K562 (cell line): Measurements from ENCODE around the gene INO80D.

Experiments
- GTF2F1 ChIP-seq: IDR thresholded peaks from 2 replicates; pipeline ENCODE4 v1.6.1; 2011; ENCODE audit warnings: low read depth, low read length, improper control_type of control experiment
- MAX ChIP-seq: sonication (generic); formaldehyde crosslinking; IDR thresholded peaks from 2 replicates; pipeline ENCODE4 v1.9.0; 2022; ENCODE audit warnings: mild to moderate bottlenecking, missing genetic modification reagents
- POLR2AphosphoS5 ChIP-seq: IDR thresholded peaks from 2 replicates; pipeline ENCODE4 v1.6.1; 2011; ENCODE audit warnings: mild to moderate bottlenecking, low read depth, low read length, moderate library complexity; ENCODE audit not compliant: control insufficient read depth, insufficient read depth
- ZBTB33 ChIP-seq: sonication (generic); formaldehyde crosslinking; IDR thresholded peaks from 2 replicates; pipeline ENCODE4 v1.8.1; 2023; ENCODE audit warnings: mild to moderate bottlenecking, missing genetic modification reagents
- ZNF24 ChIP-seq: fragments of 450-650 bp; IDR thresholded peaks from 2 replicates; pipeline ENCODE4 v1.6.1; 2016
- TF ChIP-seq, protein P1 (sequence below), 3 experiments: IDR thresholded peaks in 2 of 3; conservative IDR thresholded peaks in 1 of 3; 2 replicates each; pipeline ENCODE4 v1.5.1; 2011 to 2012; ENCODE audit warnings: low read length in 3 of 3, mild to moderate bottlenecking in 3 of 3, control low read depth in 2 of 3, improper control_type of control experiment in 1 of 3, inconsistent platforms in 1 of 3, low read depth in 1 of 3, mixed read lengths in 1 of 3, moderate library complexity in 1 of 3; ENCODE audit not compliant: insufficient read depth in 2 of 3
- TF ChIP-seq, protein P2 (sequence below): fragments of 250-450 bp; sonication (Bioruptor Pico); IDR thresholded peaks from 2 replicates; pipeline ENCODE4 v1.4.0; 2020; ENCODE audit warnings: mild to moderate bottlenecking
- TF ChIP-seq, protein P3 (sequence below): fragments of 450-650 bp; formaldehyde crosslinking; IDR thresholded peaks from 2 replicates; pipeline ENCODE4 v1.4.0; 2022; ENCODE audit warnings: missing genetic modification characterization

GRCh38 chr2:206054952-206055351 is 31.0 kb downstream of the INO80D start:
- TF ChIP-seq, protein P1, sequence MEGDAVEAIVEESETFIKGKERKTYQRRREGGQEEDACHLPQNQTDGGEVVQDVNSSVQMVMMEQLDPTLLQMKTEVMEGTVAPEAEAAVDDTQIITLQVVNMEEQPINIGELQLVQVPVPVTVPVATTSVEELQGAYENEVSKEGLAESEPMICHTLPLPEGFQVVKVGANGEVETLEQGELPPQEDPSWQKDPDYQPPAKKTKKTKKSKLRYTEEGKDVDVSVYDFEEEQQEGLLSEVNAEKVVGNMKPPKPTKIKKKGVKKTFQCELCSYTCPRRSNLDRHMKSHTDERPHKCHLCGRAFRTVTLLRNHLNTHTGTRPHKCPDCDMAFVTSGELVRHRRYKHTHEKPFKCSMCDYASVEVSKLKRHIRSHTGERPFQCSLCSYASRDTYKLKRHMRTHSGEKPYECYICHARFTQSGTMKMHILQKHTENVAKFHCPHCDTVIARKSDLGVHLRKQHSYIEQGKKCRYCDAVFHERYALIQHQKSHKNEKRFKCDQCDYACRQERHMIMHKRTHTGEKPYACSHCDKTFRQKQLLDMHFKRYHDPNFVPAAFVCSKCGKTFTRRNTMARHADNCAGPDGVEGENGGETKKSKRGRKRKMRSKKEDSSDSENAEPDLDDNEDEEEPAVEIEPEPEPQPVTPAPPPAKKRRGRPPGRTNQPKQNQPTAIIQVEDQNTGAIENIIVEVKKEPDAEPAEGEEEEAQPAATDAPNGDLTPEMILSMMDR (IDR thresholded peaks at IDR 0.05 in 2 of 3, conservative IDR thresholded peaks at IDR 0.05 in 1 of 3; ENCODE audit: insufficient read depth in 2 of 3, low read depth in 1 of 3, low read length in 3 of 3), result no peak
- no peak for TF ChIP-seq GTF2F1
- no peak for TF ChIP-seq MAX (CRISPR knock-in tag)
- no peak for TF ChIP-seq ZBTB33 (CRISPR knock-in tag)
- TF ChIP-seq, protein P2, sequence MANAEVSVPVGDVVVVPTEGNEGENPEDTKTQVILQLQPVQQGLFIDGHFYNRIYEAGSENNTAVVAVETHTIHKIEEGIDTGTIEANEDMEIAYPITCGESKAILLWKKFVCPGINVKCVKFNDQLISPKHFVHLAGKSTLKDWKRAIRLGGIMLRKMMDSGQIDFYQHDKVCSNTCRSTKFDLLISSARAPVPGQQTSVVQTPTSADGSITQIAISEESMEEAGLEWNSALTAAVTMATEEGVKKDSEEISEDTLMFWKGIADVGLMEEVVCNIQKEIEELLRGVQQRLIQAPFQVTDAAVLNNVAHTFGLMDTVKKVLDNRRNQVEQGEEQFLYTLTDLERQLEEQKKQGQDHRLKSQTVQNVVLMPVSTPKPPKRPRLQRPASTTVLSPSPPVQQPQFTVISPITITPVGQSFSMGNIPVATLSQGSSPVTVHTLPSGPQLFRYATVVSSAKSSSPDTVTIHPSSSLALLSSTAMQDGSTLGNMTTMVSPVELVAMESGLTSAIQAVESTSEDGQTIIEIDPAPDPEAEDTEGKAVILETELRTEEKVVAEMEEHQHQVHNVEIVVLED (CRISPR knock-in tag), result no peak
- TF ChIP-seq POLR2AphosphoS5, result no peak
- no peak for TF ChIP-seq ZNF24
- TF ChIP-seq, protein P3, sequence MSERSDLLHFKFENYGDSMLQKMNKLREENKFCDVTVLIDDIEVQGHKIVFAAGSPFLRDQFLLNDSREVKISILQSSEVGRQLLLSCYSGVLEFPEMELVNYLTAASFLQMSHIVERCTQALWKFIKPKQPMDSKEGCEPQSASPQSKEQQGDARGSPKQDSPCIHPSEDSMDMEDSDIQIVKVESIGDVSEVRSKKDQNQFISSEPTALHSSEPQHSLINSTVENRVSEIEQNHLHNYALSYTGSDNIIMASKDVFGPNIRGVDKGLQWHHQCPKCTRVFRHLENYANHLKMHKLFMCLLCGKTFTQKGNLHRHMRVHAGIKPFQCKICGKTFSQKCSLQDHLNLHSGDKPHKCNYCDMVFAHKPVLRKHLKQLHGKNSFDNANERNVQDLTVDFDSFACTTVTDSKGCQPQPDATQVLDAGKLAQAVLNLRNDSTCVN (CRISPR knock-in tag), result no peak
